HG02642 (cell line): ENCODE measurements around the gene CD58.
"Not testable (repeated sequence)": the region's sequence is repeated elsewhere in the genome, so short reads cannot be mapped to it uniquely, and the experiment has no call there.

Experiments used
- ATAC-seq: cut with Tn5 transposase; IDR thresholded peaks from one replicate; pipeline ENCODE4 v1.9.1; 2021; ENCODE audit warnings: mild to moderate bottlenecking; ENCODE audit not compliant: unreplicated experiment, poor library complexity

CD58 gene

GRCh38 chr1:116570358-116571214, at the start of gene CD58:
Gene CD58, minus strand, starts transcription at chr1:116571026. Its CDS starts 54 bp downstream, at chr1:116570972.
- ATAC-seq = peak; percentile 61

GRCh38 chr1:116620392-116620791, 49.6 kb upstream of the CD58 start:
- ATAC-seq = not testable (repeated sequence)

- not testable (repeated sequence) for ATAC-seq
Observed at GRCh38 chr1:116619106-116619505, 48.3 kb upstream of the CD58 start.

- not testable (repeated sequence) for ATAC-seq
Observed at GRCh38 chr1:116617808-116618207, 47.0 kb upstream of the CD58 start.

GRCh38 chr1:116613825-116614224, 43.0 kb upstream of the CD58 start:
- not testable (repeated sequence) for ATAC-seq

- not testable (repeated sequence) for ATAC-seq
Observed at GRCh38 chr1:116609801-116610371, 39.1 kb upstream of the CD58 start.

- not testable (repeated sequence) for ATAC-seq
Observed at GRCh38 chr1:116608841-116609240, 38.0 kb upstream of the CD58 start.

- ATAC-seq = not testable (repeated sequence)
Observed at GRCh38 chr1:116608151-116608550, 37.3 kb upstream of the CD58 start.

GRCh38 chr1:116607463-116607862, 36.6 kb upstream of the CD58 start:
- ATAC-seq = not testable (repeated sequence)

- ATAC-seq = not testable (repeated sequence)
Observed at GRCh38 chr1:116606067-116606466, 35.2 kb upstream of the CD58 start.

GRCh38 chr1:116605315-116605714, 34.5 kb upstream of the CD58 start:
- no peak for ATAC-seq

- not testable (repeated sequence) for ATAC-seq
Observed at GRCh38 chr1:116604408-116604807, 33.6 kb upstream of the CD58 start.

GRCh38 chr1:116603646-116604045, 32.8 kb upstream of the CD58 start:
- not testable (repeated sequence) for ATAC-seq

GRCh38 chr1:116599369-116599768, 28.5 kb upstream of the CD58 start:
- ATAC-seq = not testable (repeated sequence)

- not testable (repeated sequence) for ATAC-seq
Observed at GRCh38 chr1:116598420-116599036, 27.7 kb upstream of the CD58 start.

GRCh38 chr1:116597388-116597787, 26.6 kb upstream of the CD58 start:
- peak; percentile 75 for ATAC-seq

- not testable (repeated sequence) for ATAC-seq
Observed at GRCh38 chr1:116596742-116597307, 26.0 kb upstream of the CD58 start.

- ATAC-seq = peak; percentile 62
Observed at GRCh38 chr1:116595946-116596741, 25.3 kb upstream of the CD58 start.

- ATAC-seq = not testable (repeated sequence)
Observed at GRCh38 chr1:116595065-116595840, 24.4 kb upstream of the CD58 start.
